Activated B cell treated with CpG ODN at 0.5 μM for 24 hours (primary cell): Measurements from ENCODE around the gene KIAA1549. TPM values are rescaled to one million over a fixed set of nuclear protein-coding genes. Genes with fewer than 3 reads are reported as not detected.

Experiments
- ATAC-seq: fragments of 200-7000 bp; cut with Tn5 transposase; one replicate; pipeline ENCODE4 v1.10.0; 2021; ENCODE audit warnings: low read depth, mild to moderate bottlenecking, moderate library complexity
- CTCF ChIA-PET: fragments of 350-600 bp; sonication (Branson Sonifier 250); formaldehyde crosslinking; loops from one replicate; lab custom pipeline; 2021; ENCODE audit warnings: antibody characterized with exemption; lab: Charles Lee
- POLR2A ChIA-PET: fragments of 350-600 bp; sonication (Branson Sonifier 250); formaldehyde crosslinking; loops from one replicate; lab custom pipeline; 2021; ENCODE audit warnings: antibody characterized with exemption; lab: Charles Lee
- DNase-seq: peaks from one replicate; pipeline ENCODE4 v3.0.0; 2022
- H3K27ac Mint-ChIP-seq: one replicate; pipeline ENCODE4 v1.8.0; 2020; ENCODE audit warnings: mixed read lengths
- H3K27me3 Mint-ChIP-seq: one replicate; pipeline ENCODE4 v1.8.0; 2021; ENCODE audit warnings: mixed read lengths
- H3K36me3 Mint-ChIP-seq: one replicate; pipeline ENCODE4 v1.8.0; 2021; ENCODE audit warnings: low read depth, mixed read lengths
- H3K4me1 Mint-ChIP-seq: one replicate; pipeline ENCODE4 v1.8.0; 2021; ENCODE audit warnings: mixed read lengths
- H3K4me3 Mint-ChIP-seq: one replicate; pipeline ENCODE4 v1.8.0; 2020; ENCODE audit warnings: mild to moderate bottlenecking, mixed read lengths
- H3K9me3 Mint-ChIP-seq: one replicate; pipeline ENCODE4 v1.8.0; 2020; ENCODE audit warnings: mixed read lengths
- CTCF ChIP-seq: fragments of 200-600 bp; IDR thresholded peaks from one replicate; pipeline ENCODE4 v1.8.0; 2022; ENCODE audit warnings: antibody characterized with exemption, mild to moderate bottlenecking
- intact Hi-C: fragments of 100-400 bp; cut with micrococcal nuclease; formaldehyde crosslinking; loops from one replicate; pipeline ENCODE4 v1.15.1; 2024
- total RNA-seq: library from RNA; stranded (reverse); gene quantifications from 2 replicates; pipeline ENCODE4 v1.2.3, GENCODE V29; 2022

The KIAA1549 gene
- total RNA-seq, 1 donor from 2014 or later: 0.42 TPM

- Mint-ChIP-seq H3K4me3 (no peak overlapping the region), H3K27me3 (peaks cover 2% of the 10 kb centered on the region), H3K9me3 (peaks cover 18% of the 10 kb centered on the region), H3K27ac (no peak overlapping the region), H3K36me3 (peaks cover 2% of the 10 kb centered on the region), H3K4me1 (no peaks in the 10 kb centered on the region)
- ATAC-seq (no peak), DNase-seq (no peak)
- ChIA-PET CTCF (no interaction called here), POLR2A (no interaction called here)
- intact Hi-C loops: no loop called here
- no peak for TF ChIP-seq CTCF
These were observed 127.7 kb downstream of the KIAA1549 start for GRCh38 chr7:138853448-138853847.

GRCh38 chr7:138852469-138852868 lies 128.7 kb downstream of the KIAA1549 start:
- Mint-ChIP-seq H3K4me1 (no peaks in the 10 kb centered on the region), H3K27me3 (no peaks in the 10 kb centered on the region), H3K4me3 (no peak overlapping the region), H3K36me3 (no peaks in the 10 kb centered on the region), H3K27ac (no peak overlapping the region), H3K9me3 (peaks cover 10% of the 10 kb centered on the region)
- DNase-seq: no peak
- ChIA-PET POLR2A (no interaction called here), CTCF (no interaction called here)
- no peak for TF ChIP-seq CTCF
- ATAC-seq: no peak
- intact Hi-C loops: no loop called here

- ChIA-PET CTCF (no interaction called here), POLR2A (no interaction called here)
- no peaks in the 10 kb centered on the region for H3K4me1 Mint-ChIP-seq
- no peak overlapping the region for H3K4me3 Mint-ChIP-seq
- H3K9me3 Mint-ChIP-seq: peaks cover 3% of the 10 kb centered on the region
- TF ChIP-seq CTCF: no peak
- ATAC-seq (no peak), DNase-seq (no peak)
- H3K27me3 Mint-ChIP-seq: no peaks in the 10 kb centered on the region
- no peaks in the 10 kb centered on the region for H3K36me3 Mint-ChIP-seq
- intact Hi-C loops: no loop called here
- H3K27ac Mint-ChIP-seq: no peak overlapping the region
These were observed 131.5 kb downstream of the KIAA1549 start for GRCh38 chr7:138849701-138850100.

- ChIA-PET CTCF (no interaction called here), POLR2A (no interaction called here)
- DNase-seq (no peak), ATAC-seq (no peak)
- no peak overlapping the region for H3K4me3 Mint-ChIP-seq
- TF ChIP-seq CTCF: no peak
- H3K4me1 Mint-ChIP-seq: no peaks in the 10 kb centered on the region
- no peaks in the 10 kb centered on the region for H3K36me3 Mint-ChIP-seq
- peaks cover 3% of the 10 kb centered on the region for H3K9me3 Mint-ChIP-seq
- intact Hi-C loops: no loop called here
- H3K27ac Mint-ChIP-seq: no peak overlapping the region
- no peaks in the 10 kb centered on the region for H3K27me3 Mint-ChIP-seq
These were observed 132.9 kb downstream of the KIAA1549 start for GRCh38 chr7:138848056-138848980.

- H3K27ac Mint-ChIP-seq: no peak overlapping the region
- H3K27me3 Mint-ChIP-seq: no peaks in the 10 kb centered on the region
- no peak for DNase-seq
- ChIA-PET POLR2A (no interaction called here), CTCF (no interaction called here)
- H3K9me3 Mint-ChIP-seq: peaks cover 3% of the 10 kb centered on the region
- intact Hi-C loops: no loop called here
- no peak for ATAC-seq
- H3K4me3 Mint-ChIP-seq: no peak overlapping the region
- no peaks in the 10 kb centered on the region for H3K36me3 Mint-ChIP-seq
- no peak for TF ChIP-seq CTCF
- no peaks in the 10 kb centered on the region for H3K4me1 Mint-ChIP-seq
These were observed 135.5 kb downstream of the KIAA1549 start for GRCh38 chr7:138845711-138846110.
